GM18520 (cell line): ENCODE data around the gene ATCAY.

ENCODE experiments used
- ATAC-seq: cut with Tn5 transposase; IDR thresholded peaks from one replicate; pipeline ENCODE4 v1.9.1; 2021; ENCODE audit not compliant: unreplicated experiment

Gene ATCAY

DNA sequence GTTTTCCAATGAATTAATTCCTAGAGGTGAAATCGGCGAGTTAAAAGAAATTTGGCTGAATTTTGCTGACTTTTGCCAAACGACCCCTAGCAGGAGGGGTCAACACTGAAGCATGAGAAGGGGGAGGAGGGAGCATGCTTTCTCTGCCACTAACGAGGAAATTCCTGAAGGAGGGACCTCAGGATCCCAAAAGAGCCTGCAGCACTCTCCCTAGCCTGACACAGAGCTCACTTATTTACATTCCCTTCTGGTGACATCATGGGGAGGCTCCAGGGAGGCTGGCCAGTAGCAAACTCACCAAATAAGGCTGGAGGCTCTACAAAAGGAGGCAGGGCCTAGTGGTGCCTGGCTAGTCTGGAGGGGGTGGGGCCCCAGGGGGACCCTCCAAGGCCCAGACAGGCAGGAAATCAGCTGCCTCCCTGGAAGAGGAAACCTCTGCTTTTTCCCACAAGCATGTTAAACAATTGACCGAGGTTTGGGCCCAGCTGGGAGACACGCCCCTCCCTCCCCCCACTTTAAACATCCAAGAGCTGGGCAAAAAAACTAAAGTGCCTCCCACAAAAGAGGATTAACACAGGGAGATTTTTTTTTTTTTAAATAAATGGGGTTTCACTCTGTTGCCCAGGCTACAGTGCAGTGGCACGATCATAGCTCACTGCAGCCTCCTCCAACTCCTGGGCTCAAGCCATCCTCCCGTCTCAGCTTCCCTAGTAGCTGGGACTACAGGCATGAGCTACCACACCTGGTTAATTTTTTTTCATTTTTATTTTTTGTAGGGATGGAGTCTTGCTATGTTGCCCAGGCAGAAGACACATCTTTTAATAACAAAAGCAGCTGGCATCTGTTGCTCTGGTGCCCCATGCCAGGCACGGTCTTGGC, 88.3 kb downstream of the ATCAY start:
- no peak for ATAC-seq

DNA sequence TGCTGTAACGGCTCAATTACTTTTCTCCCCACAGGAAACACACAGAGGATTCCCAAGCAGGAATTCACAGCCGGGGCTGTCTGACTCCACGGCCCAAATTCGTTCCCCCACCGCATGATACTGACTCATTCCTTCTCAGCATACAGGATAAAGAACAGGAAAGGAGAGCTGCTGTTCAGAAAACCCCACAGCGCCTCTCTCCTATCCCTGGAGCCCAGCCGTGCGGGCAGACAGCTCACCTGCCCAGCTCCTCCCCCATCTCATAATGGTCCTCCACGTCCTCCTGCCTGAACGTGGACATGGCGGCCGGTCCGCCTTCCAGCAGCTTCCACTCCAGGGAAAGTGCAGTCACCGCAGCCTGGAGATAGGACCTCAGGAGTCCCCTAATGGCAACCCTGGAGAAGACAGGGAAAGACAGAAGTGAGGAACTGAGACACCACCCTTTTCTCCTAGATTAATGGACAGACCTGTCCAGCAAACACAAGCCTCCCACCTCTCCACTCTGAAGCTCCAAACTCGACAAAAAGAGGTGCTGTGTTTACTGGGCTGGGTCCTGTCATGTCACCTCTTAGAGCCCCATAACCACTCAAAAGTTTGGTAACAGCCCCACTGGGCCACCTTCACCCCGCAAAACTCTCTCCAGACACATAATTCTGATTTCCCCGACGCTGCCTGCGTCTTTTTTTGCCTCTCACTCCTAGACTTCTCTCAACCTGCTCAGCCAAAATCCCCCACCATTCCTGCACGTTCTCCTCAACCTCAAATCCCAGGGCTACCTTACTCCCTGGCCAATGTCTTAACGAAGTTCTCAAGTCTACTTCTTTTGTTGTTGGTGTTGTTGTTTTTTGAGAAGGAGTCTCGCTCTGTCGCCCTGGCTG, 89.2 kb downstream of the ATCAY start:
- no peak for ATAC-seq

DNA sequence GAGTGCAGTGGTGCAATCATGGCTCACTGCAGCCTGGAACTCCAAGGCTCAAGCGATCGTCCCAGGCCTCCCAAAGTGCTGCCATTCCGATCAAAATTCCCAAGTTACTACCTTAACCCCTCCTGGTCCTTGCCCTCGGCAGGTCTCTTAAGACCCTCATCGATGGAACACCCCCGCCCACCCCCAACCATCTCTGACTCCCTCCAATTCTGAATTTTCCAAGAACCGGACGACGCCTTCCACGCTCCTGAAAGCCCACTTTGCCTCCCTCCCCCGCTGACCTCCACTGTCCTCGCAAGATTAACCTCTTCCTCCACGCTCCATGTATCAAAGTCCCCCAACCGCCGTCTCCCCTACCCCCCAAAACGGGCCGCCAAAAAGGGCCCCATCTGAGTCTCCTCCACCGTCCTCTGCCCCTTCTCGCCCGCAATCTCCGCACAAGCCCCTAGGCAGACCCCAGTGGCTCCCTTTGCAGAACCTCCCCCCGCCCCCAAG, 89.9 kb downstream of the ATCAY start:
- ATAC-seq: no peak

DNA sequence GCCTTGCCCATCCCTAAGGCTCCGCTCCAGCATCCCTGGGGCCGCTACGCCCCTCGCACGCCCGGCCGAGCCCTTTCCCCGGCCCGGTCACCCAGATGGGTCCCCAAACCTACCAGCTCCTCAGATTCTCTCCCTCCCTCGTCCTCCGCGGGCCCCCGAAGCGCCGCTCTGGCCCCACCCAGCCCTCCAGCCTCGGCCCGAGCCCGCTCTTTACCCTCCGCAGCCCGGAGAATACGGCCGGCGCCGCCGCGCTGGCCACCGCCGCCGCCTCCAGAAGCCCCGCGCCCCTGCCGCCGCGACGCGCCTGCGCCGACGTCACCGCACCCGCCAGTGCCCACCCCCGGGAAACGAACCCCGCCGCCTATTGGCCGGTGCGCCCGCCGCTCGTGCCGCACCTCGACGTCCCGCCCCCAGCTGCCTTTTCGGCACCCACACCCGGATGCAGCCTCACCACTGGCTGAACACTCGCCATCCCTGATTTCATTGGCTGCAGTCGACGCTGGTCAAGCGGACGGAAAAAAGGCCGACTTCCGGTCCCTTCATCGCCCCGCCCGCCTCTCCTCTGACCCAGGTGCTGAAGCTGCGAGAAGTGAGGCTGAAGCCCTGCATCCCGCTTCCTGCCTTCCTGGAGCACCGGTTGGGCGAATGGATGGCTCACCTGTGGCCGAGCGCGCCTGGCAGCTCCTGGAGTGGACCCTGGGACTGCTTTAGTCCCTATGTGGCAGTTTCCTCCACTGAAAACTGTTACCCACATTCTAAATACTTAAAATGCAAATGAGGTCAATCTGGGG, 90.5 kb downstream of the ATCAY start, which contains the start of gene DAPK3:
TSS of gene DAPK3 (minus strand) at position 292 of the 791 bp plus-strand sequence. CDS start 1,364 bp downstream, outside the sequence.
- ATAC-seq: peak; percentile 93

DNA sequence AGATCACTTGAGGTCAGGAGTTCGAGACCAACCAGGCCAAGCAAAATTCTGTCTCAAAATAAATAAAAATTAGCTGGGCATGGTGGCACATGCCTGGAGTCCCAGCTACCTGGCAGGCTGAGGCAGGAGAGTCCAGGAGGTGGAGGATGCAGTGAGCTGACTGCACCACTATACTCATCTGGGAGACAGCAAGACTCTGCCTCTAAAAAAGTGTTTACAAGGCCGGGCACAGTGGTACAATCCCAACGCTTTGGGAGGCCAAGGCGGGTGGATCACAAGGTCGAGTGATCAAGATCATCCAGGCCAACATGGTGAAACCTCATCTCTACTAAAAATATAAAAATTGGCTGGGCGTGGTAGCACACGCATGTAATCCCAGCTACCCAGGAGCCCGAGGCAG, 94.7 kb downstream of the ATCAY start:
- no peak for ATAC-seq

DNA sequence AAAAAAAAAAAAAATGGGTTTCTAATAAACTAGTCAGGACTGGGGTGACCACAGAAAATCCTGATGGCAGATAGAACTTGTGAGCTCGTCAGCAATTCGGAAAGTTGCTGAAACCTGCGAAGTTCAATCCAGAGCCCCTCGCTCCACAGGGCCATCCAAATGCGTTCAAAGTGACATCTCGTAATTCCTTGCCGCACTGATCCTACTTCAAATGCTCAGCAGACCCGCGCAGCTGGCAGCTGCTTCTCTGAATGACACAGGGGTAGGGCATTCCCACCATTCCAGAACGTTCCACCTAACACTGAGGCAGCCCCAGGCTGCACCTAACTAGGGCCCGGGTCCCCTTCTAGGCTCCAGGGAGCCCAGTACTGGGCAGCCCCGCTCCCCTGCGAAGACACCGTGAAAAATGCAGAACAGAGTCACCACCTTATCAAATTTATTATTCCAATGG, 95.2 kb downstream of the ATCAY start:
- ATAC-seq: no peak

DNA sequence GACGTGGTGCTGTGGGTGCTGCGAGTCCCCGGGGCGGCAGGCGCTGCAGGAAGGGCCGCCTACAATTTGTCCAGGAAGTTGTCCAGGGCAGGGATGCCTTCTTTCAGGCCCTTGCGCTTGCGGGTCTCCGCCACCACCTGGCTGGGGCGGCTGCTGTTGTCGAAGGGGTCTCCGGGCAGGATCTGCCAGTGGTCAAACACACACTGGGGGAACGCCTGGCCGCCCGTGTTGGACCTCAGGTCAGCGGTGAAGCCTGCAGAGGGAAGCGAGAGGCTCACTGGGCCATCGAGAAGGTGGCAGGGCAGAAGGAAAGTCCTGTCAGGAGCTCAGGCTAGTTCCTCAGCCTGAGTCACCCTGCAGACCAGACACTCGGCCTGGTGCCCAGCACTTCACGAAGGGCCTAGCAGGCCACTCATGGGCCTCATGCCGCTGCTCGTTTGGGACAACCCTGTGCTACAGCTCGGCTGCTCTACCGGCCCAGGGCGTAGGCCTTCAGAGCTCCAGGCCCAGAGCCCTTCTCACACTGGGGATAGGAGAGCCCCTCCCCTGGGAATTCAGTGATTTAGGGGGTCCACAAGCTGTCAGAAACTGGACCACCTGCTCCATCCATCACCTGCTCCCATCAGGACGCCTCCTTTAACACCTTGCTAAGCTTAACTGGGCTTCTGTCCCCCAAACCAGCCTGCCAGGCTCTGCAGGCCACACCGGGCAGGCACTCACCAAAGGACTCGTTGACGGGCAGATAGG, 96.2 kb downstream of the ATCAY start:
- no peak for ATAC-seq
